ENCODE data around the gene AMIGO1. TPM values are rescaled to one million over a fixed set of nuclear protein-coding genes. Genes with fewer than 3 reads are reported as not detected.

Gene AMIGO1
- total and polyA plus RNA-seq, 4 donors = 2.4 to 6.3 (median 3.4) TPM

GRCh38 chr1:109541102-109541501 lies 31.6 kb upstream of the AMIGO1 start:
- DNase-seq (no peak), ATAC-seq (ENCODE audit: insufficient read depth, low FRiP score) (no peak)
- TF ChIP-seq CTCF (IDR thresholded peaks at IDR 0.05; ENCODE audit: control extremely low read depth, extremely low read depth) = no peak
- Histone ChIP-seq H3K4me3 (no peak overlapping the region), H3K4me1 (ENCODE audit: control insufficient read depth in 5 of 5, insufficient read depth in 5 of 5, low read length in 5 of 5) (no peaks in the 10 kb centered on the region), H3K36me3 (ENCODE audit: control insufficient read depth in 4 of 4, insufficient read depth in 4 of 4, low read length in 4 of 4) (no peaks in the 10 kb centered on the region), H3K27me3 (ENCODE audit: control insufficient read depth in 3 of 3, insufficient read depth in 3 of 3, low read length in 2 of 3) (peaks cover 0 to 3% (median 0%) of the 10 kb centered on the region in 3 donors), H3K9me3 (ENCODE audit: control insufficient read depth in 4 of 4, insufficient read depth in 3 of 4, low read length in 3 of 4) (no peaks in the 10 kb centered on the region), H3K27ac (ENCODE audit: low read depth in 1 of 2, low read length in 1 of 2) (no peak overlapping the region), H3K9ac (ENCODE audit: insufficient read depth in 1 of 2, low read length in 2 of 2) (no peak overlapping the region)
- WGBS, 2 donors = 88 to 94% methylated on average over 3 of the region's 3 CpGs

GRCh38 chr1:109539676-109540075 lies 30.1 kb upstream of the AMIGO1 start, which contains the start of gene GPR61:
Gene GPR61 (plus strand): TSS chr1:109539872. CDS start chr1:109543023, 3,151 bp downstream.
- Histone ChIP-seq H3K9ac (ENCODE audit: insufficient read depth in 1 of 2, low read length in 2 of 2) (no peak within 1 kb of the TSS), H3K4me1 (ENCODE audit: control insufficient read depth in 5 of 5, insufficient read depth in 5 of 5, low read length in 5 of 5) (no peaks in the 10 kb centered on the region), H3K9me3 (ENCODE audit: control insufficient read depth in 4 of 4, insufficient read depth in 3 of 4, low read length in 3 of 4) (no peaks in the 10 kb centered on the region), H3K27ac (ENCODE audit: low read depth in 1 of 2, low read length in 1 of 2) (no peak within 1 kb of the TSS), H3K36me3 (ENCODE audit: control insufficient read depth in 4 of 4, insufficient read depth in 4 of 4, low read length in 4 of 4) (no peaks in the 10 kb centered on the region), H3K4me3 (no peak within 1 kb of the TSS), H3K27me3 (ENCODE audit: control insufficient read depth in 3 of 3, insufficient read depth in 3 of 3, low read length in 2 of 3) (peaks cover 0 to 3% (median 0%) of the 10 kb centered on the region in 3 donors)
- ATAC-seq (ENCODE audit: insufficient read depth, low FRiP score) = no peak
- DNase-seq = no peak
- 63 to 69% methylated on average over 7 of the region's 7 CpGs for WGBS, 2 donors
- TF ChIP-seq CTCF (IDR thresholded peaks at IDR 0.05; ENCODE audit: control extremely low read depth, extremely low read depth) = no peak

- no peak for TF ChIP-seq CTCF (IDR thresholded peaks at IDR 0.05; ENCODE audit: control extremely low read depth, extremely low read depth)
- ATAC-seq (ENCODE audit: insufficient read depth, low FRiP score) (no peak), DNase-seq (no peak)
- Histone ChIP-seq H3K36me3 (ENCODE audit: control insufficient read depth in 4 of 4, insufficient read depth in 4 of 4, low read length in 4 of 4) (no peaks in the 10 kb centered on the region), H3K4me3 (no peak overlapping the region), H3K9ac (ENCODE audit: insufficient read depth in 1 of 2, low read length in 2 of 2) (no peak overlapping the region), H3K9me3 (ENCODE audit: control insufficient read depth in 4 of 4, insufficient read depth in 3 of 4, low read length in 3 of 4) (no peaks in the 10 kb centered on the region), H3K27me3 (ENCODE audit: control insufficient read depth in 3 of 3, insufficient read depth in 3 of 3, low read length in 2 of 3) (peaks cover 0 to 3% (median 0%) of the 10 kb centered on the region in 3 donors), H3K27ac (ENCODE audit: low read depth in 1 of 2, low read length in 1 of 2) (no peak overlapping the region), H3K4me1 (ENCODE audit: control insufficient read depth in 5 of 5, insufficient read depth in 5 of 5, low read length in 5 of 5) (no peaks in the 10 kb centered on the region)
- WGBS, 2 donors = 90 to 94% methylated on average over 9 of the region's 9 CpGs
Observed at GRCh38 chr1:109538827-109539555, 29.5 kb upstream of the AMIGO1 start.

Data from lung (tissue), 12 donors.